GM19193 (cell line): ENCODE results near the gene CLCA1.

Experiments used
- POLR2A ChIP-seq: IDR thresholded peaks from 4 replicates; pipeline ENCODE4 v1.6.1; 2011; ENCODE audit not compliant: insufficient read depth, insufficient read length; ENCODE audit errors: extremely low read depth

The CLCA1 gene

DNA sequence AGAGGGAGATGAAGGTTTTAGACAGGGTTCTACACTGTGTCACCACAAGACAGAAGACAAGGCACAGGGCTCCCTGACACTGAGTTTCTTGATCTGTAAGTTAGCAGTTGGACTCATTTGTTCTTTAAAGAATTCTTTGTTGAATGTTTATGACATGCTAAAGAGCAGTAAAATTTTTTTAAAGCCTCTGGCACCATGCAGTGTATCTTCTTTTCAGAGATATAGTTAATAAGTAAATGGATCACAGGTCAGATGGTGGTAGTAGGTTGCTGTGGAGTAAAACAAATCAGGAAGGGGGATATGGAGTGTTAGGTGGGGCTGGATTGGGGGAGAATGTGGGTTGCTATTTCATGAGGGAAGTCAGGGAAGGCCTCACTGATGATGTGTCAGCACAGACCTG, 80.1 kb downstream of the CLCA1 start:
- no peak for TF ChIP-seq POLR2A
